ENCODE results near the gene URB1.

- TF ChIP-seq POLR2A (IDR thresholded peaks at IDR 0.05; ENCODE audit: low read length) (no peak), GATA1 (IDR thresholded peaks at IDR 0.05; ENCODE audit: low read depth, low read length) (no peak)
Observed at GRCh38 chr21:32314806-32315205, 78.0 kb downstream of the URB1 start.

Measured in erythroblast (primary cell).